DMS79 (cell line): Measurements from ENCODE around the gene MTHFR.

ENCODE experiments used
- DNase-seq: peaks from one replicate; lab custom pipeline; 2025; lab: John Stamatoyannopoulos, UW

The MTHFR gene

DNA sequence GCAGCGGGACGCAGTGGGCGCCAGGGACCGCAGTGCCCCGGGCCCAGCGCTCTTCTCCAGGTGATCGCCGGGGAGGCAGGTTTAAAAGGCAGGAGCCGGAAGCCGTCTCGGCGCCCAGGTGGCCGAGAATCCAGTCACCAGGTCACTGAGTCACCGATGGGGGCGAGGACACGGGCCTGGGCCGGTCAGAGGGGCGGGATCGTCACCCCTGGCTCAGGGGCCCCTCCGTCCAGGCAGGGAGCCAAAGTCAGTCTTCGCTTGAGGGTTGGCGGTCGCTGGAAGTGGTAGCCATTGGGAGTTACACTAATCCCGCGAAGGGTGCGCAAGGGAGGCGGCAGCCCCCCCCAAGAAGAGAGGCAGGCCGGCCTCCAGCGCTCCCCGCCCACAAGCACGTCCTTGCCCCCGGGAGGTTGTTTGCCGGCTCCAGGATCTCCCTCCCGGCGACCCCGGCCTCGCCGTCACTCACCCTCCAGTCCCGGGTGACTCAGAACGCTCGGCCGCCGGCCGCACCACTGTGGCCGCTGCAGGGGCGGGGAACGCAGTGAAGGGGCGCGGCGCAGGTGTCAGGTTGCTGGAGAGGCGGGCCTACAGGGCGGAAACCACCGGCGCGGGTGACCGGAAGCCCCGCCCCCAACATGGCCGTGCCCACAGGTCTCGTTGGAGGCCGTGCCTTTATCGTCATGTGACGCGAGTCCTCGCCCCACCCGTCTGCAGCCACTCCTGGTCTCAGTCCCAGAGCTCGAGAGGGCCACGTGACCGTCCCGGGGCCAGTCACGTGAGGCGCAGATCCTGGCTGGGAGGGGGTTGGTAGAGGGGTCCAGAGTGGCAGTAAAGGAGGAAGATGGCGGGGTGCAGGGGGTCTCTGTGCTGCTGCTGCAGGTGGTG is at the start of gene MTHFR, which contains the start of gene CLCN6:
Gene MTHFR, minus strand, starts transcription at position 543 of the 885 bp plus-strand sequence. CDS start 2,848 bp downstream, outside the sequence.
Gene CLCN6, plus strand, starts transcription at position 770 of the 885 bp plus-strand sequence. Its CDS starts 72 bp downstream, at position 842.
- peak; percentile 99 for DNase-seq

DNA sequence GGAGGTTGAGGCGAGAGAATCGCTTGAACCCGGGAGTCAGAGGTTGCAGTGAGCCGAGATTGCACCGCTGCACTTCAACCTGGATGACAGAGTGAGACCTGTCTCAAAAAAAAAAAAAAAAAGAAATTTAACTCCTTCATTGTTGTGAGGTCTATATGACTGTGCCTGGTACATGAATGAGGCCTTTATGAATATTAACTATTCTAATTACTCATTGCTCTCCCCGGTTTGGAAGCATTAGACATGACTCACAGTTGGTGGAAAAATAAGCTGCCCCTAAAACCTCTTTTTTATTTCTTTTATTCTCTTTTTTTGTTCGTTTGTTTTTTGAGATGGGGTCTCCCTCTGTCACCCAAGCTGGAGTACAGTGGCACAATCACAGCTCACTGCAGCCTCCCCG is 49.7 kb upstream of the MTHFR start:
- DNase-seq, result no peak

DNA sequence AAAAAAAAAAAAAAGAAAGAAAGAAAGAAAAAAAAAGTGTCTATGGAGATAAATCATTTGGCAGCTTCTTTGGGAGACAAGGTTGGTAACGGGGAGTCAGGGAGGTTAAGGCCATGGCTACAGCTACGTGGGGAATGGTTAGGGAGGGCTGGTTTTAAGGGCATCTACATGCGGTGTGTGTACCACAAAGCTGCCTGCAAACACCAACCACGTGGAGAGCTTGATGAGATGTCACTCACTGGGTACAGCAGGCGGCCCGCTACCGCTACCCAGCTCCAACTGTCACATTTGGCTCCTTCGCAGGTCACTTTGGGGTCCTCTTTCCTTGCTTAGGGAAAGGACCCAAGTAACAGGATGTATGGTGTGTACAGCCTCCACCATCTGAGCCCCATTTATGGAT is 48.8 kb upstream of the MTHFR start:
- no peak for DNase-seq

DNA sequence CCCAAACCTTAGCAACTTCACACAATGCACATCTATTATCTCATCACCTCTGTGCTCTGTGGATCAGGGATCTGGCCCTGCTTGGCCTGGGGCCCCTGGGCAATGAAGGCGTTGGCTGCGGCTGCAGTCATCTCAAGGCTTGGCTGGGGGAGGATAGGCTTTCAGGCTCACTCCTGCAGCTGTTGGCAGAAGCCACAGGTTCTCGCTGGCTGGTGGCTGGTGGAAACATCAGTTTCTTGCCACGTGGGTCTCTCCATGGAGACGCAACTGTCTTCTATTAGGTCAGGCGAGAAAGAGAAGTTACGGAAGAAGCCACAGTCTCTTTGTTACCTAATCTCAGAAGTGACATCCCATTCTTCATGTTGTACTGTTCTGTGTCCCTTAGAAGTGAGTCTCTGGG is 45.4 kb upstream of the MTHFR start:
- DNase-seq, result no peak

DNA sequence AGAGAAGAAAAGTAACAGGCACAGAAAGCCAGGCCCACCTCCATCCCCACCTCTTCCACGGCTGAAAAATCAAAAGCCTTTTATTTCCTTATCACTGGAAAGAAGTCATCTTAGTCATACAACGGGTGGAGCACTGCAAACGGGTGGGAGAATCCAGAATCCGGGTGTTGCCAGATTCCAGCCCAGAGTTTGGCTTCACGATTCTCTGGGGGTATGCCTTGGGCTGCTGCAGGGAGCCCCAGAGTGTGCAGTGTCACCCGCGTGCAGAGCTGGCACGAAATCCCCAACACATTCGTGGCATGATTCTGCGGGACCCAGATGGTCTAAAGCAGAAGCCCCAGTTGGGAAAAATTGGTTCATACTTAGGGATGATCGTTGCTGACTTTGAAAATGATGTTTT is 44.4 kb upstream of the MTHFR start:
- no peak for DNase-seq

DNA sequence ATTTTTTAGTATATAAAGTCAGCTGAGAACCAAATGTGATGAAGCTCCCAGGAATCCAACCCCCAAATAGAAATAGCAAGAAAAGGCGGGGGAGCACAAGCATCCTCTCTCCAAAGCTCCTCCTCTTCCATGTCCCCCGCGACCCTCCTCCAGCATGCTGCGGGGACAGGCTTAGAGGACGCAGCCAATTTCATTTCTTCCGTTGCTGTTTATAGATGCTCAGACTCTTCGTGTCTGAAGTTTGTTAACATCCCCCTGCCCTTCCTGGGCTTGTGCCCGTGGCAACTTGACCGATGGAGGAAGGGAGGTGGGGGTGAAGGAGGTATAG is 42.6 kb upstream of the MTHFR start:
- DNase-seq, result no peak

DNA sequence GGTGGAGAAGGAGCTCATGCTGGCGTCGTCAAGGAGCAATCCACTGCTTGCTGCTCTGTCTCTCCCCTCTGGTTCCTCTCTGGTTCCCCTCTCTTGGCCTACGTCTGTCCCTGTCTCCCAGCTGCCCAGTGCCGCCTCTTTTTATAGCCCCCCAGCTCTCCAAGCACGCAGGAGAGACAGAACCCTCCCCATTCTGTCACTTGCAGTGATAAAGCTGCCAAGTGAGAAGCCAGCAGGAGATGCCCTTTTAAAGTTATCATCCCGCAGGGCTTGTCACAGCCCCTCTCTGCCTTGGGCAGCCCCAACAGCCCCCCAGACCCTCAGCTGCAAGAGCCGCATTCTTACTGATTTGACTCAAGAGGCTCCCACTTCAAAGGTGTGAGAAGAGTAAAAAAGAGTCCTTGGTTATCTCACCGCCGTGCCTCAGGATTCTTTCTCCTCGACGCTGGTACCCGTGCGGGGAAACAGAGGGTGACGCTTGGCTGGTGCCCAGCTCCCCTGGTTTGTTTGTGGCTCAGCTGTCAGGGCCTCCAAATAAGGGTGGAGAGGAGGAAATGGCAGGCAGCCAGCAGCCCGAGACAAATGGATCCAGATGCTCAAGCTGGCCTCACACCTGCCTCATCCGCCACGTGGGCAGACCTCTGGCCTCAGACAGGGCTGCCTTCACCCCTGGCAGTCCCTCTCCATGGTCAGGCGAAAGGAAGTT is 42.1 kb upstream of the MTHFR start, which contains the start of gene NPPA:
Gene NPPA, minus strand, starts transcription at position 117 of the 706 bp plus-strand sequence. Its CDS starts 99 bp downstream, at position 18.
- peak; percentile 96 for DNase-seq

DNA sequence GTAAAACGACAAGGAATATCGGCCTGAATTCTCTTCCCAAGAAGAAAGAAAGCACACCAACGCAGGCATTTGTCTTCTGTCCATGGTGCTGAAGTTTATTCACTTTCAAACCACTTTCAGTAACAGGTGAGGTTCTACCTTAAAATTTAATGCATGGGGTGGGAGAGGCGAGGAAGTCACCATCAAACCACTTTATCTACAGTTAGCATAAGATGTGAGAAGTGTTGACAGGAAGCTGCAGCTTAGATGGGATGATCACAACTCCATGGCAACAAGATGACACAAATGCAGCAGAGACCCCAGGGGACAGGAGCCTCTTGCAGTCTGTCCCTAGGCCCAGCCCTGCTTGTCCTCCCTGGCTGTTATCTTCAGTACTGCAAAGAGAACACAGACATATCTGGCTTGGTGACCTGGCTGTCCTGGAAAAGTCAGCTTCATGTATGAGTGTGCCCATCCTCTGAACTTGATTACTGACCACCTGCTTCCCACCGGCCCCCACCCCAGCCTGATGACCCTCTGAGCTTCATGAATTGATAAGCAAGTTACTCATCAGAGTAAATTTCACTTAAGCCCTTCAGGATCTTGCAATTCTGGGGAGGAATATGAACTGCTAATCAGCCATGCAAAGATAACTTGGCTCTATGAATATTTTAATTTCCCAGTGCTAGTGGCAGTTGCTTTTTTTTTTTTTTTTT is 40.0 kb upstream of the MTHFR start:
- no peak for DNase-seq

DNA sequence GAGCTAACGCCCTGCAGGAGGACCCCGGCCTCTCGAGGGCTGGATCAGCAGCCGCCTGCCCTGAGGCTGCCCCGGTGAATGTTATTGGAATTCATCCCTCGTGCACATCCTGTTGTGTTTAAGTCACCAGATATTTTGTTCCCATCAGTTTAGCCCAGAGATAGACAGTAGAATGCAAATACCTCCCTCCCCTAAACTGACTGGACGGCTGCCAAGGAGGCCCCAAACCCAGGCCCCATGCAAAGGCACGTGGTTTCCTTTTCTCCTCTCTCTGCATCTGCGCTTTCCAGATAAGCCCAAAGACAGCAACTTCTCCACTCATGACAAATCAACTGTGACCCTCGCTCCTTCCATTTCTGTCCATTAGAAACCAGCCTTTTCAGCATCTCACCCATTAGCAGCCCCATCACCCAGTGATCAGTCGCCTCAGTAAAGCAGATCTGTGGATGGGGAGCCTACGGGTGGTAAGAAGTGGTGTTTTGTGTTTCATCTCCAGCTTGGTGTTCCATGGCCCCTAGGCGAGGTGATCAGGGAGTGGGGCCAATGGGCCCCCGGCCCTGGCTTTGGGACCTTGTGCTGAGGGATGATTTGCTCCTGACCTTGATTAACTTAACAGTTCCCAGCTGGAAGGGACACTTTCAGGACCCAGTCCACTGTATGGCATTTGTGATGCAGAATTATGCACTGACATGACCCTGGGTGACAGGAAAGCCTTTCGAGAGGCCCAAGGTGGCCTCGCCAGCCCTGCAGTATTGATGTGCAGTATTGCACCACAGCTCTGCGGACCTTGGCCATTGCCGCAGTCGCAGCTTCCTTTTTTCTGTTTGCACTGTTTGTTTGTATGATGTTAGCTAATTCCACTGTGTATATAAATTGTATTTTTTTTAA is 36.6 kb upstream of the MTHFR start:
- no peak for DNase-seq

DNA sequence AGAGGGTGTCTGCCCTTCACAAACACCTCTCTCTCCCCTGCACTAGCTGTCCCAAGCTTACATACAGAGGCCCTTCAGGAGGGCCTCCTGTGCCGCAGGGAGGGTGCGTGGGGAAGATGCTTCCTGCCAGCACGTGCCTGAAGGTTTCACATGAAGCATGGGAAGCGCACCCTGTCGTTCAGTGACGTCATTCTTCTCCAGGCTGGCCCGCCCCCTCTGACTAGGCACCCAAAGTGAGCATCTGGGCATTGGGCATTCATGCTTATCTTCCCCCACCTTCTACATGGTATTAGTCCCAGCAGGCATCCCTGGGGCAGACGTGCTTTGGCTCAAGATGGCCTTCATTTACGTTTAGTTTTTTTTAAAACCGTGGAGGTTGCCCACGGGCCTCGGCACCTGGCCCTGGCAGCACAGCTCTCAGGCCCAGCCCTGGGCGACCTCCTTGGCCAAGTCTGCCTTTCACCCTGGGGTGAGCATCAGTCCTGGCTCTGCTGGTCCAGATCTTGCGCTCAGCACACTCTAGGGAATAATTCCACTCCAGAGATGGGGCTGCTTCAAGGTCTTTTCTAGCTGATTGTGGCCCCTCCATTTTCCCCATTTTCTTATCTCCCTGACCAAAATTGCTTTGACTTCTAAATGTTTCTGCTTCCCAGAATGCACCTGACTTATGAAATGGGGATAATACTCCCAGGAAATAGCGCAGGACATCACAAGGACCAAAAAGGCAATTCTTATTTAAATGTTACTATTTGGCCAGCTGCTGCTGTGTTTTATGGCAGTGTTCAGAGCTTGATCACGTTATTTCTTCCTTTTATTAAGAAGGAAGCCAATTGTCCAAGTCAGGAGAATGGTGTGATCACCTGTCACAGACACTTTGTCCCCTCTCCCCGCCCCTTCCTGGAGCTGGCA is 35.7 kb upstream of the MTHFR start:
- DNase-seq, result no peak

DNA sequence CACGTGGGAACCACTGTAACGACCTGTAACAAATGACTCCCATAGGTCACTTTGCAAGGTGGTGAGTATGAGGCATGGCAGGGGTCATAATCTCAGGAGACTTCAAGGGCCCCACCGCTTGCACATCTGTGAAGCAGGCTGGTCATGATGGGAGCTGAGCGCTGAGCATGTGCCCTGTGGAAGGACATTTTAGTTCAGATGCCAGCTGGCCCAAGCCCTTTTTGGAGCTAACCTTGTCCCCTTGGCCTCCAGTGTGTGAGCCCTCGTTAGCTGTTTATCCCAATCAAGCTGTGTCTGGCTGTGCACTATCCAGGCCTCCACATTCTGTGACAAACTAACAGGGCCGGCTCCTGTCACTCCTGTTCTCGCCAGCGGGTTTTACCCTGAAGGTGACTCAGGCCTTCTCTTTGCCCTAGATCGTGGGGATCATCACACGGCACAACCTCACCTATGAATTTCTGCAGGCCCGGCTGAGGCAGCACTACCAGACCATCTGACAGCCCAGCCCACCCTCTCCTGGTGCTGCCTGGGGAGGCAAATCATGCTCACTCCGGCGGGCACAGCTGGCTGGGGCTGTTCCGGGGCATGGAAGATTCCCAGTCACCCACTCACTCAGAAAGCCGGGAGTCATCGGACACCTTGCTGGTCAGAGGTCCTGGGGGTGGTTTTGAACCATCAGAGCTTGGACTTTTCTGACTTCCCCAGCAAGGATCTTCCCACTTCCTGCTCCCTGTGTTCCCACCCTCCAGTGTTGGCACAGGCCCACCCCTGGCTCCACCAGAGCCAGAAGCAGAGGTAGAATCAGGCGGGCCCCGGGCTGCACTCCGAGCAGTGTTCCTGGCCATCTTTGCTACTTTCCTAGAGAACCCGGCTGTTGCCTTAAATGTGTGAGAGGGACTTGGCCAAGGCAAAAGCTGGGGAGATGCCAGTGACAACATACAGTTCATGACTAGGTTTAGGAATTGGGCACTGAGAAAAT is 34.3 kb upstream of the MTHFR start:
- DNase-seq, result no peak

DNA sequence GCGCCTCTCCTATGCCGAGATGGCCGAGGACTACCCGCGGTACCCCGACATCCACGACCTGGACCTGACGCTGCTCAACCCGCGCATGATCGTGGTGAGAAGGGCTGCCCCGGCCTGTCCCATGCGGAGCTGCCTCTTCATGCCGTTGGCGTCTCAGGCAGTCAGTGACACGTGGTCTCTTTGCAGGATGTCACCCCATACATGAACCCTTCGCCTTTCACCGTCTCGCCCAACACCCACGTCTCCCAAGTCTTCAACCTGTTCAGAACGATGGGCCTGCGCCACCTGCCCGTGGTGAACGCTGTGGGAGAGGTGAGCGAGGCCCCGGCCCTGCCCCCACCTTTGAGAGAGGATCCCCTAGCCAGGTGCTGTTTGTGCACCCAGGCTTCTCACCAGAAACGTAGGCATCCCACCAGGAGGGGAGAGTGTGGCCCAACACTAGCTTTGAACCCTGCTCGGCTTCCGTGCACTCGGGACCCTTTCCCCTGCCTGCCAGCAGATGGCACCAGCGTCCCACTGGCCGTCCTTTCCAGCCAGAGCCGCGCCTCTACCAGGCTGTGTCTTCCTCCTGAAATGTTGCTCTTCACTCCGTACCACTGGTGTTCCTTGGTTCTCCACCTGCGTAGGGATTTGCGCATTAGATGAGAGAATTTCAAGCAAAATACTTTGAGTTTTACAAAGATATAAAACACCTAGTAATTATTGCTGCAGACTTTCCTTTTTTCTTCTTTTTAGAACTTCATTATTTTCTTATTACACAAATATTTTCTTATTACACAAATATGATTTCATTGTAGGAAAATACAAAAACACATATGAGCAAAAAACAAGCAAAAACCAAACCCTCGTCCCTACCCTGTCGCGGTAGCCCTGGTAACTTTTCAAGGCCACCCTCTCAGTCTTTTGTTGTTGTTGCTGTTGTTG is 32.8 kb upstream of the MTHFR start:
- DNase-seq, result peak; percentile 22

DNA sequence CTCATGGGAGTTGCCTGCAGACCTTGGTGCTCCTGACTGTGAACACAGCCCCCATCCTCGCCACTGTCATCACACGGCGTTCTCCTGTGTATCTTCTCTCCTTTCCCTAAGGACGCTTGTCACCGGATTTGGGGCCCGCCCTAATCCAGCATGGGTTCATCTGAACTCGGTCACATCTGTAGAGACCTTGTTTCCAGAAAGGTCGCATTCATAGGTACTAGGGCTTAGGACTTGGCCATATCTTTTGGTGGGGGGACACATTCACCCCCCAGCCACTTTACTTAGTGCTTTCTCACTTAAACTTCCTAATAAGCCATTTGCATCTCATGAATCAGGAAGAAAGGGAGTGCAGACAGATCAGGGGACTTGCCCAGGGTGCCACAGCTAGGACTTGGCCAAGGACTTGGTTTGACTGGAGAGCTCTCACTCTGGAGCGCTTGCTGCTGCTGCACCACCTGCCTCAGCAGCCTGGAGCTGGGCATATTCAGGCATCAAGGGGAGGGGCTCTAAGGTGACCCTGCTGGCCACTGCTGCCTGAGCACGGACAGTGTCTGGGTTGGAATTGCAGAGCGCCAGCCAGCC is 32.1 kb upstream of the MTHFR start:
- DNase-seq, result no peak

DNA sequence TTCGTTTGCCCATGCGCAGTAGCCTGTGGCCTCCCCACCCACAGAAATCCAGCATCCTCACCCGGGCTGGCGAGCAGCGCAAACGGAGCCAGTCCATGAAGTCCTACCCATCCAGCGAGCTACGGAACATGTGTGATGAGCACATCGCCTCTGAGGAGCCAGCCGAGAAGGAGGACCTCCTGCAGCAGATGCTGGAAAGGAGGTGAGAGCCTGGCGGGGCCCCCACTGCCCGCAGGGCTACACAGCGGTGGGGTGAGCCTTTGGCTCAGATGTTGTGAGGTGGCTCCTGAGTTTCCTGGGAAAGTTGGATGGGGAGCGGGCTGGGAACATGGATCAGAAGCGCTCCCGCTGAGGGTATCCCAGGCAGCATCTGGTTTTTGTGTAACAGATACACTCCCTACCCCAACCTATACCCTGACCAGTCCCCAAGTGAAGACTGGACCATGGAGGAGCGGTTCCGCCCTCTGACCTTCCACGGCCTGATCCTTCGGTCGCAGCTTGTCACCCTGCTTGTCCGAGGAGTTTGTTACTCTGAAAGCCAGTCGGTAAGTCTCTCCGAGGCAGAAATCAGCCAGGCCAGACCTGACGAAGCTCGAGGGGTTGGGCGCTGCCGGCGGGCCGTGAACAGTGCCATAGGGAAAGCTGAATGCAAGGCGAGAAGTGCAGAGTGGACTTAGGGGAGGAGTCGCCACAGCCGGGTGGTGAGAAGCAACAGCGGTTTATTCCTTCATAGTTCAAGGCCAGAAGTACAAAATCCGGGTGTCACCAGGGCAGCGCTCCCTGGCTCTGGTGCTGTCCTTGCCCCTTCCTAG is 31.4 kb upstream of the MTHFR start:
- no peak for DNase-seq

DNA sequence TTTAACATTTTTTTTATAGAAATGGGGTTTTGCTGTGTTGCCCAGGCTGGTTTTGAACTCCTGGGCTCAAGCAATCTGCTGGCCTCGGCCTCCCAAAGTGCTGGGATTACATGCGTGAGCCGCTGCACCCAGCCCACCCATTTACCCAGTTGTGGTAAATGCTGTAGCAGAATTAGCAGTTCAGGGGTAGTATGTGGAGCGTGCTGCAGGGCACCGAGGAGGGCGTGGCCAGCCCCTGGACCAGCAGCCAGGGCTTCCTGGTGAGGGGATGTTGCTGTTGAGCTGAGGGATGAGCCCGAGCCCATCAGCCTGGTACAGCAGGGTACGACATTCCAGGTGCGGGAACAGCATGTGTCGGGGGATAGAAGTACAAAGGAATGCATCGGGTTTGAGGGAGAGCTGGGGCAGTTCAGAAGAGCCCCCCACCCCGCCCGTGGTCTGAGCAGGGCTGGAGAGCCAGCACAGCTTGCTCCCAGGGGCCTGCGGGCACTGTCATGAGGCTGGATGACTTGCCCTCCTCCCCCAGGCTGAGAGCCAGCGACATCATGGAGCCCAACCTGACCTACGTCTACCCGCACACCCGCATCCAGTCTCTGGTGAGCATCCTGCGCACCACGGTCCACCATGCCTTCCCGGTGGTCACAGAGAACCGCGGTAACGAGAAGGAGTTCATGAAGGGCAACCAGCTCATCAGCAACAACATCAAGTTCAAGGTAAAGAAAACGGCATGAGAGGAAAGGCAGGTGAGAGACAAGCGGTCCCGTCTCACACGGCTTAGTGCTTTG is 29.9 kb upstream of the MTHFR start:
- DNase-seq, result no peak

DNA sequence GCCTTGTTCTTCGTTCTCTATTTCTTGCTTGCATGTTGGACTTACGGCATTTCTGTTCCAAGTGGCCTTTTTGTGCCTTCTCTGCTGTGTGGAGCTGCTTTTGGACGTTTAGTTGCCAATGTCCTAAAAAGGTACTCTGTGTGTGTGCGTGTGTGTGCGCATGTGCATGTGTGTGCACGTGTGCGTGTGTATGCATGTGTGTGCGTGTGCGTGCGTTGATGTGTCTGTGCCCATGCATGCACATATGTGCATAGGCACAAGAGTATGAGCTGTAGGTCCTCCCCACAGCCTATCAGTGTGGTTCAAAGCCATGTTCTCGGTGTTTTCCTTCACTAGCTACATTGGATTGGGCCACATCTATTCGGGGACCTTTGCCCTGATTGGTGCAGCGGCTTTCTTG is 28.1 kb upstream of the MTHFR start:
- no peak for DNase-seq
